ENCODE data around the gene REXO4.

DNA sequence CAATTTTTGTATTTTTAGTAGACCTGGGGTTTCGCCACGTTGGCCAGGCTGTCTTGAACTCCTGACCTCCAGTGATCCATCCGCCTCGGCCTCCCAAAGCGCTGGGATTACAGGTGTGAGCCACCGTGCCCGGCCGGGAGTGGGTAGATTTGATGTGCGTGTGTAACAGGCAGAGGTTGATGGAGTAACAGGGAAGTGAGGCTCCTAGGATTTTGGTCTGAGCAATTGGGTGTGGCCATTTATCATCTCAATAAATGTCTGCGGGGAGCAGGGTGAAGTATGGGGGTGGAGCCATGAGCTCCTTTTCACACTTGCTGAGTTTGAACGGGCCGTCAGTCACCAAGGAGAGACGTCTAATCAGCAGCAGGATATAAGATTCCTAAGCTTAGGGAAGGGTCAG is 1.2 kb upstream of the REXO4 start:
- TF ChIP-seq CTCF (IDR thresholded peaks at IDR 0.05): no peak
- no peak for TF ChIP-seq POLR2A (IDR thresholded peaks at IDR 0.05)
- TF ChIP-seq POLR2AphosphoS5 (IDR thresholded peaks at IDR 0.05): no peak

Data from gastroesophageal sphincter (tissue), 3 donors.